Esophagus squamous epithelium (tissue), 4 donors: ENCODE measurements around the gene MBOAT2.

ENCODE experiments used
- POLR2A ChIP-seq, 4 donors: fragments of 450-650 bp; IDR thresholded peaks; one replicate each; pipeline ENCODE4 v1.6.1; 2017; ENCODE audit warnings: antibody characterized with exemption in 4 of 4, mild to moderate bottlenecking in 4 of 4, moderate library complexity in 3 of 4
- TF ChIP-seq, protein P1 (sequence below), 6 experiments: fragments of 450-650 bp in 4 of 6; fragments of 200-600 bp in 2 of 6; sonication (generic) in 2 of 6; IDR thresholded peaks; one replicate each; pipeline ENCODE4 v1.5.1; 2016 to 2019; ENCODE audit warnings: antibody characterized with exemption in 6 of 6, mild to moderate bottlenecking in 4 of 6, moderate library complexity in 4 of 6

DNA sequence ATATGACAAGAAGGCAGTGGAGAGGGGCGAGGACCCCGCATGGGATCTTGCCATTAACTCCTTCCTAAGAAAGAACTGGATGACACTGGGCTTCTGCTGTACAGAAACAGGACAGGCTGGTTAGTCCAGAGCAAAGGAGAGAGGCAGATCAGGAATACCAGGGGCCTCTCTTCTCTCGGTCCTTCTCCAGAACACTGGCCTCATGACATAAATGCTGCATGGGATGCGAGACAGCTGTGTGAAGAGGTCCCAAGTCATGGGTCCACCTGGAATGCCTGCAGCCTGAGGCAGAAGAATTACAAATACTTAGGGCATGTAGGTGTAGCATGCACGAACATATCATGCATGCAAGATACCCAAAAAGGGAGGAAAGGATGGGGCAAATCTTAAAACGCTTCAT is 9.1 kb downstream of the MBOAT2 start:
- TF ChIP-seq, protein P1, sequence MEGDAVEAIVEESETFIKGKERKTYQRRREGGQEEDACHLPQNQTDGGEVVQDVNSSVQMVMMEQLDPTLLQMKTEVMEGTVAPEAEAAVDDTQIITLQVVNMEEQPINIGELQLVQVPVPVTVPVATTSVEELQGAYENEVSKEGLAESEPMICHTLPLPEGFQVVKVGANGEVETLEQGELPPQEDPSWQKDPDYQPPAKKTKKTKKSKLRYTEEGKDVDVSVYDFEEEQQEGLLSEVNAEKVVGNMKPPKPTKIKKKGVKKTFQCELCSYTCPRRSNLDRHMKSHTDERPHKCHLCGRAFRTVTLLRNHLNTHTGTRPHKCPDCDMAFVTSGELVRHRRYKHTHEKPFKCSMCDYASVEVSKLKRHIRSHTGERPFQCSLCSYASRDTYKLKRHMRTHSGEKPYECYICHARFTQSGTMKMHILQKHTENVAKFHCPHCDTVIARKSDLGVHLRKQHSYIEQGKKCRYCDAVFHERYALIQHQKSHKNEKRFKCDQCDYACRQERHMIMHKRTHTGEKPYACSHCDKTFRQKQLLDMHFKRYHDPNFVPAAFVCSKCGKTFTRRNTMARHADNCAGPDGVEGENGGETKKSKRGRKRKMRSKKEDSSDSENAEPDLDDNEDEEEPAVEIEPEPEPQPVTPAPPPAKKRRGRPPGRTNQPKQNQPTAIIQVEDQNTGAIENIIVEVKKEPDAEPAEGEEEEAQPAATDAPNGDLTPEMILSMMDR (IDR thresholded peaks at IDR 0.05), result no peak
- no peak for TF ChIP-seq POLR2A (IDR thresholded peaks at IDR 0.05)
